Measurements from ENCODE around the gene RBFOX1. TPM values are rescaled to one million over a fixed set of nuclear protein-coding genes. Genes with fewer than 3 reads are reported as not detected.

Gene RBFOX1
- total RNA-seq, 1 donor from 2014 or later, result not detected

DNA sequence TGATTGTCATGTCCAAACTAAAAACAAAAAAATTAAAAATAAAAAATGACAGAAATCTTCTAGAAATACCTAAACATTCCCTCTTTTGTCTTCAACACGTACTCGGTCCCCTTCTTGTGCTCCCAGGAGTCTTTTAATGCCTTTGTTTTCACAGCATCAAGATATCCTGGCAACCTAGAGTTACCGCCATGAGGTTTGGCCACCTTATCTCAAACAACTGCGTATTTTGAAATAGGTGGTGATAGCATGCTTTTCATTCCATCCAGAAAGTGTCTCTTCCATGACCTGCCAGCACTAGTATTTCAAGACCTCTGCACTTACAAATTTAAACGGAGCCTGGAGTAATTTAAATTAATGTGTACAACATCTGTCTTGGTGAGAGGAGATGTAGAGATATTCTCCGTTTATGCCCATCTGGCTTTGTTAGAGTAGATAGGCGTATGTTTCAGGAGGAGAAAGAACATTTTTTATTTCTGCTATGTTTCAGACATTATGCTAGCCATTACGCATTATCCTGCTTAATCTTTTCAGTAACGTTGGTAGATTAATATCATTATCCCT, 42.0 kb downstream of the RBFOX1 start:
- intact Hi-C loops (cut with micrococcal nuclease), result no loop called here
- Mint-ChIP-seq H3K4me1 (no peaks in the 10 kb centered on the region), H3K9me3 (peaks cover 6% of the 10 kb centered on the region), H3K27me3 (no peaks in the 10 kb centered on the region), H3K27ac (no peak overlapping the region), H3K36me3 (ENCODE audit: low read depth) (no peaks in the 10 kb centered on the region), H3K4me3 (no peak overlapping the region)
- DNase-seq, result no peak
- CTCF ChIA-PET, result no interaction called here
- POLR2A ChIA-PET, result no interaction called here
- no peak for ATAC-seq (ENCODE audit: low read depth)
- TF ChIP-seq, protein P1, sequence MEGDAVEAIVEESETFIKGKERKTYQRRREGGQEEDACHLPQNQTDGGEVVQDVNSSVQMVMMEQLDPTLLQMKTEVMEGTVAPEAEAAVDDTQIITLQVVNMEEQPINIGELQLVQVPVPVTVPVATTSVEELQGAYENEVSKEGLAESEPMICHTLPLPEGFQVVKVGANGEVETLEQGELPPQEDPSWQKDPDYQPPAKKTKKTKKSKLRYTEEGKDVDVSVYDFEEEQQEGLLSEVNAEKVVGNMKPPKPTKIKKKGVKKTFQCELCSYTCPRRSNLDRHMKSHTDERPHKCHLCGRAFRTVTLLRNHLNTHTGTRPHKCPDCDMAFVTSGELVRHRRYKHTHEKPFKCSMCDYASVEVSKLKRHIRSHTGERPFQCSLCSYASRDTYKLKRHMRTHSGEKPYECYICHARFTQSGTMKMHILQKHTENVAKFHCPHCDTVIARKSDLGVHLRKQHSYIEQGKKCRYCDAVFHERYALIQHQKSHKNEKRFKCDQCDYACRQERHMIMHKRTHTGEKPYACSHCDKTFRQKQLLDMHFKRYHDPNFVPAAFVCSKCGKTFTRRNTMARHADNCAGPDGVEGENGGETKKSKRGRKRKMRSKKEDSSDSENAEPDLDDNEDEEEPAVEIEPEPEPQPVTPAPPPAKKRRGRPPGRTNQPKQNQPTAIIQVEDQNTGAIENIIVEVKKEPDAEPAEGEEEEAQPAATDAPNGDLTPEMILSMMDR (IDR thresholded peaks at IDR 0.05), result no peak

DNA sequence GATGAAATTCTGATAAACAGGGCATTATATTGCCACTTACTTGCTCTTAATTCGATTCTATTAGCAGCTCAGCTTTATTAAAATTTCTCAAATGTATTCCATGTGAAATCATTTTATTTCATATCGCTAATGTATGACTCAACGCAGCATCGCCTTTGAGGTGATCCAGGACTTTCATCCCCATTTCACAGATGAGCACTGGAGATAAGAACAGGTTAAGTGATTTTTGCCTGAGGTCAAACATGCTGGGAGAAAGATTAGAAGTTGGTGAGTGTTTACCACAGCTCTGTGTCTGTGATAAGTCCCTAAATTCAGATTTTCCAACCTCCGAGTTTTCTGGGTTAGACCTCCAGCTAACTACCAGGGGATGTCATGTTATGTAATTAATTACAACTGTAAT, 43.6 kb downstream of the RBFOX1 start:
- CTCF ChIA-PET, result no interaction called here
- Mint-ChIP-seq H3K36me3 (ENCODE audit: low read depth) (no peaks in the 10 kb centered on the region), H3K27me3 (no peaks in the 10 kb centered on the region), H3K4me3 (no peak overlapping the region), H3K9me3 (peaks cover 7% of the 10 kb centered on the region), H3K27ac (no peak overlapping the region), H3K4me1 (no peaks in the 10 kb centered on the region)
- DNase-seq, result no peak
- intact Hi-C loops (cut with micrococcal nuclease), result no loop called here
- no peak for ATAC-seq (ENCODE audit: low read depth)
- POLR2A ChIA-PET, result no interaction called here
- TF ChIP-seq, protein P1 (IDR thresholded peaks at IDR 0.05), result no peak

DNA sequence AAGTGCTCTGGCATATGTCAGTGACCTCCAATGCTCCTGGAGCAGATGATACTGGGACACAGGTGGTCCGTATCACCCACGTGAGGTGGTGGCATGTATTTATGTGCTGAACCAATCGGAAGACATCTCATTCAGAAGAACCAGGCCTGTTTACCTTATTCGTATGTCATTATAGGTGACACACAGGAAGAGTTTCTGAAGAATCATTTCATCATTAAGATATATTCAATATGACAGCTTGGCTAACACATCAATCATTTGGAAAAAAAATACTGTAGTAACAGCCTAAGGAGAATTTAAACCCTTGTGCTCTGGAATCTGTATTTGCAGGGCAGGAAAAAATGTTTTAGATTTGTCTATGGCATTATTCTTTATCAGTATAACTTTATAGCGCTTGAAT, 44.6 kb downstream of the RBFOX1 start:
- DNase-seq (no peak), ATAC-seq (ENCODE audit: low read depth) (no peak)
- Mint-ChIP-seq H3K36me3 (ENCODE audit: low read depth) (no peaks in the 10 kb centered on the region), H3K4me3 (no peak overlapping the region), H3K27ac (no peak overlapping the region), H3K4me1 (no peaks in the 10 kb centered on the region), H3K27me3 (no peaks in the 10 kb centered on the region), H3K9me3 (peaks cover 7% of the 10 kb centered on the region)
- intact Hi-C loops (cut with micrococcal nuclease), result no loop called here
- POLR2A ChIA-PET, result no interaction called here
- CTCF ChIA-PET, result no interaction called here
- TF ChIP-seq, protein P1 (IDR thresholded peaks at IDR 0.05), result no peak

DNA sequence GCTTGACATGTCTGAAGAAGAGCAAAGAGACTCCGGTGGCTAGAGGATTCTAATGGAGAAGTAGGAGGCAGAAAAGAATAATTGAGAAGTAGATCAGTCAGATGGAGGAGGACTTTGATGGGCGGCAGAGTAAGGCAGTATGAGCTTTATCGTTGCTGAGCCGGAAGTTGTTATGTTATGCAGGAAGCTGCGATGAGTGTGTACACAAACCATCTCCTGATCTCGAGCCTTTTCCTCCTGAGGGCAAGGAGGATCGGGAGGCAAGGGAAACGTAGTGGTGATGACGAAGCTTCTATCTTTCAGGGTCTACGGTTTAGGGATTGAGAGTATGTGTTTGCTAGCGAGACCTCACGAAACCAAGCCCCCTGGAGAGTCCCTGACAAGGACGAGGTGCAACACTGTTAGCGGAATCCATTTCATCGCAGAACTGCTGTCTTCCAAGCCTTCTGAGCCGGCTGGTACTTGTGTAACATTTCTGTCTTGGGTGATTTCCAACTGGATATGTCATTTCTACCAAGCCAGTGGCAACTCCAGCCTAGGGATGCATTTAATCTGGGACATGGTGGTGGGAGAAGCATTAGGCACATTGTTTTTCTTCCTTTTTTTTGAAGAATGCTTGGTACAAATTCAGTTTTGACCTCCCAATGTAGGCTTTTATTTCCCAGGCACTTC, 45.5 kb downstream of the RBFOX1 start:
- POLR2A ChIA-PET, result no interaction called here
- Mint-ChIP-seq H3K27me3 (no peaks in the 10 kb centered on the region), H3K9me3 (peaks cover 7% of the 10 kb centered on the region), H3K27ac (no peak overlapping the region), H3K36me3 (ENCODE audit: low read depth) (no peaks in the 10 kb centered on the region), H3K4me1 (no peaks in the 10 kb centered on the region), H3K4me3 (no peak overlapping the region)
- no peak for ATAC-seq (ENCODE audit: low read depth)
- intact Hi-C loops (cut with micrococcal nuclease), result no loop called here
- CTCF ChIA-PET, result no interaction called here
- TF ChIP-seq, protein P1 (IDR thresholded peaks at IDR 0.05), result no peak
- DNase-seq, result no peak

DNA sequence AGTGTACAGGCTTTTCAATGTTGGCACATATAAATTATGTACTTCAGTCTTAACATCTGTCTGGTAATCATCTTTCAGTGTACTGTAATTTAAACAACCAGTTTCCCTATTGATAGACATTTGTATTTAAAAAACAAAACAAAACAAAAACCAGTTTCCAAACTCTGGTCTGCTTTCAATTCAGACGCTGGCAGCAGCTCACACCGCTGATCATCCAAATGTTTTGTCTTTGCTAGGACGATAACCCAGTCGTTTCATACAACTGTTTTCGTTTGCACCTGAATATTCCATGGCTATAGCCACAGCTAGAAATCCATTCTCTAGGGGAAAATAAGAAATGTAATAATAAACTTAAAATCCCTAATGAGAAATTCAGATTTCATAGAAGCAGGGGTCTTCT, 47.8 kb downstream of the RBFOX1 start:
- TF ChIP-seq, protein P1 (IDR thresholded peaks at IDR 0.05), result no peak
- no peaks in the 10 kb centered on the region for H3K4me1 Mint-ChIP-seq
- intact Hi-C loops (cut with micrococcal nuclease), result no loop called here
- H3K9me3 Mint-ChIP-seq, result peaks cover 14% of the 10 kb centered on the region
- DNase-seq, result no peak
- no peak overlapping the region for H3K27ac Mint-ChIP-seq
- no peak overlapping the region for H3K4me3 Mint-ChIP-seq
- CTCF ChIA-PET, result no interaction called here
- POLR2A ChIA-PET, result no interaction called here
- ATAC-seq (ENCODE audit: low read depth), result no peak
- no peaks in the 10 kb centered on the region for H3K27me3 Mint-ChIP-seq
- no peaks in the 10 kb centered on the region for H3K36me3 Mint-ChIP-seq (ENCODE audit: low read depth)
